ENCODE results near the gene FAM9A. TPM values are rescaled to one million over a fixed set of nuclear protein-coding genes. Genes with fewer than 3 reads are reported as not detected.

The FAM9A gene
- total and polyA plus RNA-seq, 2 of the 8 experiments (the other 6 are each of a cell fraction or from before 2014, with no cell fraction given) = not detected

- no peak for FAIRE-seq
Observed at GRCh38 chrX:8844157-8844556, 43.0 kb upstream of the FAM9A start.

More at GRCh38 chrX:8844157-8844556, 43.0 kb upstream of the FAM9A start:
- Histone ChIP-seq H3K4me2 (ENCODE audit: insufficient read depth in 1 of 2, low read depth in 2 of 2, low read length in 2 of 2) (no peak overlapping the region), H3K79me1 (ENCODE audit: low read depth, low read length) (no peaks in the 10 kb centered on the region), H2BK5ac (ENCODE audit: low read depth, low read length) (no peak overlapping the region), H2AFZ (ENCODE audit: low read length) (no peak overlapping the region), H2BK12ac (ENCODE audit: low read depth, low read length) (no peak overlapping the region), H3K4me1 (replicated peaks in 1 of 4; ENCODE audit: control insufficient read depth in 3 of 4, insufficient read depth in 4 of 4, low read length in 3 of 4) (no peaks in the 10 kb centered on the region), H3K4me3 (ENCODE audit: extremely low read depth in 1 of 4, insufficient read depth in 2 of 4, low read depth in 3 of 4, low read length in 4 of 4) (no peak overlapping the region), H3K23me2 (ENCODE audit: low read depth, low read length) (no peaks in the 10 kb centered on the region), H2BK15ac (ENCODE audit: low read length) (no peak overlapping the region), H2BK120ac (replicated peaks; ENCODE audit: low read depth, low read length) (no peak overlapping the region), H4K91ac (replicated peaks; ENCODE audit: insufficient read length, low read length) (no peak overlapping the region), H4K8ac (ENCODE audit: extremely low read depth, insufficient read depth, low read length) (no peak overlapping the region), H3K27ac (ENCODE audit: low read depth, low read length) (no peak overlapping the region), H3K79me2 (ENCODE audit: control insufficient read depth in 1 of 2, insufficient read depth in 2 of 2, low read length in 2 of 2) (no peaks in the 10 kb centered on the region), H3K56ac (replicated peaks; ENCODE audit: insufficient read length, low read depth, low read length) (no peak overlapping the region), H3K4ac (replicated peaks; ENCODE audit: insufficient read length, low read depth, low read length) (no peak overlapping the region), H2BK20ac (ENCODE audit: low read length) (no peak overlapping the region), H3K27me3 (replicated peaks in 1 of 4; ENCODE audit: control insufficient read depth in 3 of 4, extremely low read depth in 1 of 4, insufficient read depth in 3 of 4, low read length in 3 of 4) (no peaks in the 10 kb centered on the region), H3K9ac (replicated peaks in 1 of 4; ENCODE audit: extremely low read depth in 1 of 4, low read depth in 3 of 4, low read length in 3 of 4) (no peak overlapping the region), H3K9me3 (ENCODE audit: insufficient read depth in 2 of 2, low read depth in 1 of 2, low read length in 1 of 2) (no peaks in the 10 kb centered on the region), H4K5ac (ENCODE audit: insufficient read length, low read depth, low read length) (no peak overlapping the region), H3K23ac (ENCODE audit: insufficient read length) (no peak overlapping the region), H3K36me3 (ENCODE audit: control insufficient read depth in 2 of 4, insufficient read depth in 4 of 4, low read length in 3 of 4) (no peaks in the 10 kb centered on the region), H4K20me1 (replicated peaks in 1 of 2; ENCODE audit: control insufficient read depth in 1 of 2, insufficient read depth in 2 of 2, low read length in 2 of 2) (no peaks in the 10 kb centered on the region), H3K18ac (ENCODE audit: extremely low read depth, low read length) (no peak overlapping the region), H3K14ac (ENCODE audit: insufficient read length) (no peak overlapping the region), H2AK5ac (ENCODE audit: low read depth, low read length) (no peak overlapping the region)
- ChIA-PET POLR2A (ENCODE audit: partially characterized antibody) (no interaction called here), CTCF (ENCODE audit: partially characterized antibody) (interaction anchor here (0.6 to 1.8 kb wide), 7 partner anchors 17 to 60 kb away, joined by 3 to 6 read pairs (median 3); no protein-coding TSS in a partner anchor)
- WGBS, 2 experiments (ENCODE audit: extremely low coverage in 1 of 2, insufficient coverage in 1 of 2, insufficient read length in 1 of 2, insufficient replicate concordance in 2 of 2, low coverage in 1 of 2, low lambda C conversion rate in 2 of 2, missing lambda C conversion rate in 1 of 2) = 75% methylated on average over 1 of the region's 1 CpG; no CpG with 5 or more reads in 1 of the 2 experiments
- DNase-seq (ENCODE audit: low read depth in 1 of 2, low spot score in 2 of 2) = no peak
- TF ChIP-seq PHF8 (conservative IDR thresholded peaks at IDR 0.05; ENCODE audit: low read depth, low read length) (no peak), RAD21 (IDR thresholded peaks at IDR 0.05 in 1 of 2, conservative IDR thresholded peaks at IDR 0.05 in 1 of 2; ENCODE audit: low read depth in 2 of 2, low read length in 2 of 2) (no peak), EP300 (IDR thresholded peaks at IDR 0.05; ENCODE audit: borderline replicate concordance in 1 of 2, low read depth in 2 of 2, low read length in 2 of 2) (no peak), SIN3A (conservative IDR thresholded peaks at IDR 0.05 in 1 of 2, IDR thresholded peaks at IDR 0.05 in 1 of 2; ENCODE audit: low read depth in 1 of 2, low read length in 2 of 2) (no peak), POLR2AphosphoS5 (IDR thresholded peaks at IDR 0.05; ENCODE audit: low read depth, low read length) (no peak), KDM4A (IDR thresholded peaks at IDR 0.05; ENCODE audit: low read depth, low read length, severe bottlenecking) (no peak), ASH2L (IDR thresholded peaks at IDR 0.05; ENCODE audit: low read length) (no peak), KDM5A (IDR thresholded peaks at IDR 0.05; ENCODE audit: low read length) (no peak), POLR2A (IDR thresholded peaks at IDR 0.05; ENCODE audit: control extremely low read depth in 1 of 2, low read depth in 2 of 2, low read length in 2 of 2) (no peak), RFX5 (IDR thresholded peaks at IDR 0.05; ENCODE audit: borderline replicate concordance, low read depth, low read length) (no peak), HDAC6 (IDR thresholded peaks at IDR 0.05; ENCODE audit: low read depth, low read length) (no peak), BCL11A (IDR thresholded peaks at IDR 0.05; ENCODE audit: low read depth in 2 of 2, low read length in 2 of 2) (no peak), RXRA (IDR thresholded peaks at IDR 0.05; ENCODE audit: insufficient read depth, low read depth, low read length) (no peak)

All from H1 (cell line).